CD4-positive, alpha-beta T cell treated with Interleukin-2 at 100 ng/mL for 4 hours (primary cell): Measurements from ENCODE around the gene SUDS3.
A peak's percentile ranks its signal among the peaks of the same experiment; 100 is the strongest.
"Not testable (repeated sequence)": the region's sequence is repeated elsewhere in the genome, so short reads cannot be mapped to it uniquely, and the experiment has no call there.

Experiments
- DNase-seq: peaks from one replicate; pipeline ENCODE4 v3.0.0-alpha.2; 2020; ENCODE audit warnings: low spot score

The SUDS3 gene

DNA sequence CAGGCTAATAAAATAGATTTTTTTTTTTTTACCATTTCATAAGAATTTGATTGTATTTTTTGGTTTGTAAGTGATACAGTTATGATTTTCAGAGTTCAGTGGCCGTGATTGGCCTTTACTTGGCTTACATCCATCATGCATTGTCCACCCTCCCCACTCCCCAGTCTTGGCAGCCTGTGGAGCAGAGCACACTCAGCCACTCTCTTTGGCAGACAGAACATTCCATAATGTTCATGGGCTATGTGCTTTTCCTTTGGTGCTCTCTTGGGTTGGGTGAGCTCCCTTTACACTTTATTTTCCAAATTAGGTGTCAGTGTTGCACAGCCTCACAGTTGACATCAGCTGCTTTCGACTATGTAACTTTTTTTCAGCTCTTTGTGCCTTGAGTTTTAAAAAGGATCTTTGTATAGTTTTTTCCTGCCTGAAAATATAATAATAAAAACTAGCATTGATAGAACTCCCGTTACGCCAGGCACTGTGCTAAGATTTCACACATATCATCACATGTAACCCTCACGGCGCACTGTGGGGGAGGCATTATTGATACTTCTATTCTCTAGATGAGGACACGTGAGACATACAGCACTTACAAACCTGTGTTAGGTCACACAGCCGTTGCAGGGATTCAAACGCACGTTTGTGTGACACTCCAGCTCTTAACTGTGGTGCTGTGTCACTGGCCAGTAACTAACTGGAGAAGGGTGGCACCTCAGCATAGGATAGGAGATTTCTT is 21.5 kb downstream of the SUDS3 start:
- no peak for DNase-seq

DNA sequence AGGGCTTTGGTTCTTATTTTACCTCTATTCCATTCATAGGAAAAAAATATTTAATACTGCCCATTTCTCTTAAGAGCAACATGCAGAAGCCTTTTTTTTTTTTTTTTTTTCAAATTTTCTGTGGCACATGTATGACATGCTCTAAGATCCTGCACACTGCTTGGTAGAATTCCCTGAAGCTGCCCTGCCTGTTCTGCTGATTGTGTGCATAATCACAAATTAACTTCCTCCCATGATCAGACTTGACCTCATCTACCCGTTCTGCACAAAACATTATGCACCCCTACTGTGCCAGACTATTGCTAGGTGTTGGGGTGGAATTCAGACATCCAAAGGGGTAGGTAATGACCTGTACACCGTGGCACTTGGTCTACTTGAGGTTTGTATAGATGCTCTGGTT is 22.2 kb downstream of the SUDS3 start:
- DNase-seq = no peak

DNA sequence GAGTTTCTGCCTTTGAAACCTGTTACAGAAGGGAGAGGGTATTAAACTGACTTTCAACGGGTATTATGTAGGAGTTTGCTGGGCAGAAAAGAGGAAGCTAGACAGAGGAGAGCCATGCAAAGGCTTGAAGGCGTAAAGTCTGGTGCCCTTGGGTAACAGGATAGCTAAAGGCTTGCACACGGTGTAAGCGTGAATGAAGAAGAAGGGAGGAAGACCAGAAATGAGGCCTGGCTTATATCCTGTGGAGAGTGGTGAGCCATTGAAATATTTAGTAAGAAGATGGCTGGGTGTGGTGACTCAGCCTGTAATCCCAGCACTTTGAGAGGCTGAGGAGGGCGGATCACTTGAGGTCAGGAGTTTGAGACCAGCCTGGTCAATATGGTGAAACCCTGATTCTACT is 22.6 kb downstream of the SUDS3 start:
- no peak for DNase-seq

DNA sequence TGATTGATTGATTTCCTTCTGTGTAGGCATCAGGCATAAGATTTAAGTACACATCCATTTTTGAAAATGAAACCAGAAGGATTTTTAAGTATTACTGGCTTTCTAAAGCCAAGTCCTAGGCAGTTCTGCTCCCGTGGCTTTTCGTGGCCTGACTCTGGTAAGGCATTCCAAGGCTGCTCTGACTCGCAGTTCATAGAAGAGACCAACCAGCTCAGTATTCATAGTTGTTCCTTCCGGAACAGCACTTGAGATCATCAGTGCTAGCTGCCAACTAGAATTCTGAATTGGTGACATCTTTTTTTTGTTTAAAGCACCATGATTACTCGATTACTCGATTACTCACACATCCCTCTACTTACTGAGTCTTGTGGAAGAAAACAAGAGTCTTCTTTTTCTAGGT is 25.9 kb downstream of the SUDS3 start:
- DNase-seq = no peak

DNA sequence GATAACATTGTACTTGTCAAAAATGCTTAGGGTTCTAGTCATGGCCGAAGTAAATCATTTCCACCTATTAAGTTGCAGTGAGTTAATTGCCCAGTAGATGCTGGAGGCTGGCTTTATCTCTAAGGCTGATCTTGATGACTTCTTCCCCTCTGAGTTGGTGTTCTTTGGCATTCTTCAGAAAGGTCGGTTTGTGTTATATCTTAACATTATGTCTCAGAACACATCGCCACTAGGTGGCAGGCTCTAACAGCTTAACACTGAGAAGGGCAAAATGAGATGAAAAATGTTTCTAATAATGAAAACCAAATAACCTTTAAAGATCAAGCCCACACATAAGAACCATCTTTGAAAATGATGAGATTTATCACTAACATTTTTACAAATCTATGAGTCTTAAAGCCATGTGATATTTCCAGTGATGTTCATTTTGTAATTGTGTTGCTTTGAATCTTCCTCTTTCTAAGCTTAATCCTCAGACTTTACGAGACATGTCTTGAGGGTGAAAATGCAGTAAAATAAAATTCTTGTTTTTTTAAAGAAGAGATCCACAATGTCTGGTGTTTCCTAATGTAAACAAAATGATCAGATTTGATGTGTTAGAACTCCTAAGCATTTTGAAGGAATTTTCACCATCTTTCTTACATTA is 28.6 kb downstream of the SUDS3 start:
- peak; percentile 52 for DNase-seq

DNA sequence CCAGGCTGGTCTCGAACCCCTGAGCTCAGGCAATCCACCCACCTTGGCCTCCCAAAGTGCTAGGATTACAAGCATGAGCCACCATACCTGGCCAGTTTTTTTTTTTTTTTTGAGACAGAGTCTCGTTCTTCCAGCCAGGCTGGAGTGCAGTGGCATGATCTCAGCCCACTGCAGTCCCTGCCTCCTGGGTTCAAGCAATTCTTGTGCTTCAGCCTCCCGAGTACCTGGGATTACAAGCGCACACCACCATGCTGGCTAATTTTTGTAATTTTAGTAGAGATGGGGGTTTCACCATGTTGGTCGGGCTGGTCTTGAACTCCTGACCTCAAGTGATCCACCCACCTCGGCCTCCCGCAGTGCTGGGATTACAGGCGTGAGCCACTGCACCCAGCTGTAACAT is 31.9 kb downstream of the SUDS3 start:
- DNase-seq = not testable (repeated sequence)

DNA sequence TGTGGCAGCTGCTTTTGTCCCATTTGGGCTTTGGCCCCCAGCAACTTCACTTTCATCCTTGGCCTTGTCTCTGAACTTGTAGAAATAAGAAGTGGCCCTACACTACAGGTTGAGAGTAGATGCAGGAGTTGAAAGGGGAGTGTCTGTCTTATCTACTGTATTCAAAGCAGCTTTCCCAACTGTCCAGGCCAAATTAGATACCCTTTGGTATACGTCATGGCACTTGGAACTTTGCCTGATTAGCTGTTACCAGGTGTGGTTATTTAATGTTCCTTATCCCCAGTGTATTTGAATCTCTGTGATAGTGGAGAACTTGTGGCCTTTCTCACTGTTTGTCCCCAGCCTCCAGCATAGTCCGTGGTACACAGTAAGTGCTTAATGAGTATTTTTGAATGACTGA is 33.5 kb downstream of the SUDS3 start:
- DNase-seq = no peak

DNA sequence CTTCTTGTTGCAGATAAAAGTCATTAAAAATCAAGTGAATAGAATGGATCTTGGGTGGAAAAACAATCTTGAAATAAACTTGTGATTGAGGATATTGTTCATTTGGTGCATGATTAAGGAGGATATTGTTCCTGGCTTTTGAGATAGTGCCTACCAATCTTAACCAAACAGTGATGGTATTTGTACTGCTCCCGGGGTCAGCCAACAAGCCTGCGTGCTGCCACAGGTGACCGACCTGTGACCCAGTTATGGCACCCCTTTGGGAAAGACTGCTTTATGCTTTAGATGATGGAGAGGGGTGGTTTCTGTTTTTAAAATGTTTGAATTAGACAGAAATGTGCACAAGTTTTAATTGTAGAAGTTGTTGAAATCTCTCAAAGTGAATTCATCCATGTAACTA is 41.6 kb downstream of the SUDS3 start:
- DNase-seq = no peak

DNA sequence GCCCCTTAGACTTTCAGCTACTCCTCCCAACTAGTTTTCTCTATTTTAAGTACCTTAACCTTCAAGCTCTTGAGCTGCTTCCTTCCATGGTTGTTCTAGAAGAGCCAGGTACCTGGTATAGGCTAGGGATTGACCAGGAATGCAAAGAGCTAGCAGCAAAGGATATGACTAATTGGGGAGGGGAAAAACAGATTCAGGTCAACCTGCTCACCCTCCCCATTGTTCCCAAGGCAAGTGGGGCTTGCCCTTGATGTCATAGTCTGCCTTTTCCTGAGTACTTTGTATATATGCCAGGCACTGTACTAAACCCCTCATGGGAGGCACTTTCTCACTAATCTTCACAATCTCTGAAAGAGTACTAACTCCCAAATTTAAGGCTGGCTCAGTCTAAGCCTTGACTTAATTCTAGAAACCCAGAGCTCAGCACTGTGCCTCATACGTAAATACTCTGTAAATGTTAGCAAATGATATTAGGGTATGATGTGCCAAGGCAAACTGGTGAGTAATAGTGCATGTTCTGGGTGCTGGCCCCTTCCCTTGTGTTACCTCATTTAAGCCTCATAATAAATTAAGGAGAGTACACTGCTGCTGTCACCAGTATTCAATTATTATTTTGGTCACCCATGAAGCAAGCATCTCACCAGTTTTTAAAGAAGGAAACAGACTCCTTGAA is 42.2 kb downstream of the SUDS3 start:
- no peak for DNase-seq

DNA sequence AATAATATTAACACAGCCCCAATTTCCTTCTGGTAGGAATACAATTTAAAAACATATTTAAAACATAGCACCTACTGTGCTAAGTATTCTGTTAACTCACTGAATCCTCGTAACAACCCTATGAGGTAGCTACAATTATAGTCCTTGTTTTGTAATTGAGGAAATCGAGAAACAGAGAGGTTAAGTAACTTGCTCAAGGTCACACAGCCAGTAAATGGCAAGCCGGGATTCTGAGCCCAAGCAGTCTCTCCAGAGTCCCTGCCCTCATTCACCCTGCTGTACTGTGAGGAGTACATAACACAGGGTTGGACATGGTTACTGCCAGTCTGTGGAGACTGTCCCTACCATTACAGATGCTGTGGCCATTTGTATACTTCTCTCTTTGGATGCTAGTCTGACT is 44.3 kb downstream of the SUDS3 start:
- DNase-seq = no peak

DNA sequence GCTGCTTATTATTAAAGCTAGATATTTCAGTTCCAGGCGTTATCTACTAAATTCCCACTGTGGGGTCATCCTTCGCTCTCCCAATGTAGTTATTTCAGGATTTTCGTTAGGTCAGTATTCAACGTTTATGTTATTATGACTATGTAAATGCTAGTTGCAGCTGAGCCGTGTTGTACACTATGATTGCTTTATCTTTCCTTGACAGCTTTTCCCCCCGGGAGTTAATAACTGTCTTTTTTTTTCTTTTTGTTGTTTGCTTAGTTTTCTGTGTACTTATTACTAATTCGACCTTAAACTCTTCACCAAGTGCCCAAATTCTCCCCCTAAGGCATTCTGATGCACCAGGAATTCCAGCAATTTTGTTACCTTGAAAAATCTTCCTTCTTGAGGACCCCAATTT is 48.5 kb downstream of the SUDS3 start:
- no peak for DNase-seq

DNA sequence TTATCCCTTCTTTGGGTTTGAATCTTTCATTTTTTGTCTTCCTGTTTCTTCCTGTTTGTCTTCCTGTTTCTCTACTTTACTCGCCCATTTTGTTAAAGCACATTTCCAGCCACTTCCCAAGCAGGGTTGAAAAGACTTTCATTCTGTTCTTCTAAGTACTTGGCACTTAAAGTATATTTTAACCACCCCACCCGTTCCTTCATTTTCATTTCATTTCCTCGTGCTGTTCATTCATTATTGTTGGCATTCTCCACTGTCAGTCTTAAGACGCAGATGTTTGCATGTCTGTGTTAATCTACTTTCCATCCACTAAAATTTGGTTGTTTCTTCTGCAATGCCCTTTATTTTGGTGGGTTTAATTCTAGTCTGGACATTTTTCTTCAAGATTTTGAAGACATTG is 49.0 kb downstream of the SUDS3 start:
- DNase-seq = no peak

DNA sequence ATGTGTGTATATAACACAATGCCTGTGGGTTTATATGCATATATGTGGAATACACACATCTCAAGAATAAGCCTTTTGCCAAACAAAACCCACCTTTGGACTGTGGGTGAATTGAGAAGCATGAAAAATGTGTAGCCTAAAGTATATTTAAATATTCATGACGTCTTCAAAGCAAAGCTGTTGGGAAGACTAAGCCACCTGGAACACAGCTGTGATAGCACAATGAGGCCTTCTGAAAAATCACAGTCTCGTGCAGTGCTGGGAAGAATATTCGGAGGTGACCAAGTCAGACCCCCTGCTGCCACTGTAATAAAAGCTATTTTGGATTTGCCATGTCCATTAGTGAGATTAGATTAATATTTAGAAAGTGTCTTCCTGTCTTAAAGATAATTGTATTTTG is 51.5 kb downstream of the SUDS3 start:
- DNase-seq = no peak

DNA sequence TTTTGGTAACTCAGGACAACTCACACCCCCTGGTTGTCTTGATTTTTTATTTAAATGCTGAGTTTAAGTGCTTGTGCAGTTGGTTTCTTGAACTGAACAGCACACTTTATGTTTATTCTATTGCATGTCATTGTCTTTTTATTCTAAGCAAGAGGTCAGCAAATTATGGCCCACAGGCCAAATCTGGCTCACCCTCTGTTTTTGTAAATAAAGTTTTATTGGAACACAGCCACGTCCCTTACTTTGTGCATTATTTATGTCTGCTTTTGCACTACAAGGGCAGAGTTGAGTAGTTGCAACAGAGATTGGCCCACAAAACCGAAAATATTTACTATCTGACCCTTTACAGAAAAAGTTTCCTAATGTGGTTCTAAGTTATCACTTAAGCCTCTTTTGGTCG is 52.3 kb downstream of the SUDS3 start:
- no peak for DNase-seq

DNA sequence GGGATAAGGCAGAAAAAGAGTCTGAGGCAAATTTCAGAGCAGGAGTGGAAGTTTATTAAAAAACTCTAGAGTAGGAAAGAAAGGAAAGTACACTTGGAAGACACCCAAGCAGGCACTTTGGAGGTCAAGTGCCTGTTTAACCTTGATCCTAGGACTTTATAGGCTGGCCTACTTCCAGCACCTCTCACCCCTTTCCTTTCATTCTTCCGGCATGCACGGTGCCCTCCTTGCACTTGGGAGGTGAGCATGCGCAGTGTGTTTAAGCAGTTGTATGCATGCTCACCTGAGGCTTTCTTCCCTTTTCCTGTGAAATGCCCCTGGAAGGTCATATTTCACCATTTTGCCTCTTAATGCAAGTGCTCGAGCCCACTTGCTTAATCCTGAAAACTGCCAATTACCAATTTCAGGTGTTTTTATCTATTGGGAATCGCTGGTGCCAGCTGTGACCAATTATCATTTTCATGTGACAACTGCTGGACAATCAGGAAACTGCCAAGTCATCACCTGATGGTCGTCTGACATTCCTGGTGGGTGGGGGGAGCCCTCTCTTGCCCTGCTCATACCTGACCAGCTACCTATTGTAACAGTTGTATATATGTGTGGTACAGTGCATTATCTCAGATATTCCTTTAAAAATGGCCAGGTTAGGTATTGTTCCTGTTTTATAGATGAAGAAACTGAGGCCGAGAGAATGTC is 53.5 kb downstream of the SUDS3 start:
- DNase-seq = no peak

DNA sequence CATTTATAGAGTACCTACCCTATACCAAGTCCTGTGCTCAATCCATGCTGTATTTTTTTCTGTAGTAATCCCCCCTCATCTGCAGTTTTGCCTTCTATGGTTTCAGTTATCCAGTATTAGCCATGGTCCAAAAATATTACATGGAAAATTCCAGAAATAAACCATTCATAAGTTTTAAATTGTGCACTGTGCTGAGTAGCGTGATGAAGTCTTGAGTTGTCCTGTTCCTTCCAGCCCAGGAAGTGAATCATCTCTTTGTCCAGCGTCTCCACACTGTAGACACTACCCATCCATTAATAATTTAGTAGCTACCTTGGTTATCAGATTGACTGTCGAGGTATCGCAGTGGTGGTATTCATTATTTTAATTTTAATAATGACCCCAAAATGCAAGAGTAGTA is 54.2 kb downstream of the SUDS3 start:
- DNase-seq = no peak

DNA sequence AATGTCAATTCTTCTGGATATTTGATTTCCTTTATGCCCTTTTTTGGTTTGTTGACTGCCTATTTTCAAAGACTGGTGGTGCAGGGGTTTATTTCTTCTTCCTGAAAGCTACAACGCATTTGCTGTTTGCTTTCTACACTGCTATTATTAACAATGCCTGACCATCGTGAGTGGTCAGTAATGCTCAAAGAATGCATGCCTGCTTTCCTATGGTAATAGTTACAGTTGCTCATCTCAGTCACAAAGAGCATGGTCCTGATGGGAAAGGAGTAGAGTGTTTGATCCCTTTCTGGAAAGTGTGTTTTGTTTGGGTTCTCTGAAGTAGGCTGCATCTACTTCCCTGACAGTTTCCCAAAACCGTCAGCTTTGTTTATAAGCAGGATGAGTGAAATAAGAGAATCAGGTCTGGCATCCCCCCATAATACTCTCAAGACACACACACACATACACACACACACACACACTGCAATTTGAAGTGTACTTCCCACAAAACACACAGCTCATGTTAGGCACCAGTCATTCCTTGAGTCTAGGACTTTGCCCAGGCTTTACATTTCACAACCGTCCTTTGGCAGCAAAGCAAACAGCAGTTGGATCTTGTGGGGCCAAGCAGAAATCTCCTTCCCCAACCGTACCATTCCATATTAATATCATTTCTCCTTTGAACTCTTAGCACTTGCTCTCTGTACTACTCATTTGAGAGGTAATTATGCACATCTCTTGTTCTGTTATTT is 56.6 kb downstream of the SUDS3 start:
- DNase-seq = no peak

DNA sequence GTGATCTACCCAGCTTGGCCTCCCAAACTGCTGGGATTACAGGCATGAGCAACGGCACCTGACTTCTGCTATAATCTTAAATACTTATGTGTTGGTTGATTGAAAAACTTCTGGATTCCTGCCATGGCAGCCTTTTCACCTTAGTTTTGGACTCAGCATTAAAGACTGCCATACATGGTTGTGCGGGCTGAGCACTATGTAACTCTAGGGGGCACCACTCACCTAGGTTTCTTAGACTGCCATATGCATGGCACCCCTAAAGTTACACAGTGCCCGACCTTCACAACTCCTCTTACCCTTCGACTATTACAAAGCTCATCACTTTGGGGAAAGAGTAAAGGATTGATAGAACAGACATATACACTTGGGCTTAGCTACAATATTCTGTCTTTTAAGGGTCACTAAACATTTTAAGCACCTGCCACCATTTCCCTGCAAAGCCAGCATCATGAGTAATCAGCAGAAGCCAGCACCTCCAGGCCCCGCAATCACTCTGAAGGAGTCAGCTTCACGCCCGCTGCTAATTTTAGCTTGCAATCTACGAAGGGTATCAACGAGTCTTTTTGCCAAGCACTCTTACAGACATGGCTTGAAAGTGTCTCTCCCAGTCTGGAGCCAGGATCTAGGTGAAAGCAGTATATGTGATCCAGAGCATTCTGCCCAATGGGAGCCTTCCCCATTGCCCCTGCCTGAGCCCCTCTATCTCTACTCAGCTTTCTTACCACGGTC is 59.8 kb downstream of the SUDS3 start:
- no peak for DNase-seq

DNA sequence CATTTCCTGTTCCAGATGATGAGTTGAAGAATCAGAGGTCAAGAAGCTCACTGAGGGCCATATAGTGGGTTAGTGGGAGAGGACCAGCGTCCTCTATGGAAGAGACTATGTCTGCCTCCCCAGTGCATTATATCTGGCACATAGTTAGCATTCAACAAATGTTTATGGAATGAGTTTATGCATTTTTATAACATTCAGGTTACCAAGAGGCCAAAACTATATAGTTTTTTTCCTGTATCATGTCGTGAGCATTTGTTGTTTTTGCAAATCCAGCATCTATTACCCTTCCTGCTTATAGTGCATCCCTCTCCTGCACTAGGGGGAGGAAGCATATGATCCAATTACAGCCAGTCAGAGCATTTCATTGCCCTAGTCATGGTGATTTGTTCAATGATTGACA is 60.6 kb downstream of the SUDS3 start:
- DNase-seq = no peak

DNA sequence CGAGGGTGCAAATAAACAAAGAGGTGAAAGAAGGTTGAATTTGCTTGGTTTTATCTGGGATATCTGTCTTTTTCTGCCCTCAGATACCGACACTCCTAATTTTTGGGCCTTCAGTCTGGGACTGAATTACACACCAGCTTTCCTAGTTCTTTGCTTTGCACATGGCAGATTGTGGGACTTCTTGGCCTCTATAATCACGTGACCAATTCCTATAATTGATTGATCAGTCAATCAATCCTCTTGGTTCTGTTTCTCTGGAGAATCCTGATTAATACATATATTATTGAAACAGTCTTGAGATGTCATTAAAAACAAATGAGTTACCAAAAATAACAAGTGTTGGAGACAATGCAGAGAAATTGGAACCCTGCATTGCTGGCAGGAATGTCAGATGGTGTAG is 62.7 kb downstream of the SUDS3 start:
- DNase-seq = no peak

DNA sequence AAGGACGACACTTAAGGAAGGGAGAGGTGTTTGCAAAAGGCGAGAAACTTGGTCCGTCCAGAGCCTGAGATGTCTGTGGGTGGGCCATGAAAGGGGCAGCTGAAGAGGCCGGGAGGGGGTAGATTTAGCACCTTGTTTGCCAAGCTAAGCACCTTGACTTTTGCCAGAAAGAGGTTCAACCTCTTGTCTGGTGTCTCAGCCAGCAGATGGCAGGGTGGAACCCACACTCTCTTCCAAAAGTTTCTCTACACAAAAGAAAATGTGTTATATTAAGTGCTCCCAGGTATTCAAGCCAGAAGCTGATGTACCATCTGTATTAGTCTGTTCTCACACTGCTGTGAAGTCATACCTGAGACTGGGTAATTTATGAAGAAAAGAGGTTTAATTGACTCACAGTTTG is 69.9 kb downstream of the SUDS3 start:
- no peak for DNase-seq

DNA sequence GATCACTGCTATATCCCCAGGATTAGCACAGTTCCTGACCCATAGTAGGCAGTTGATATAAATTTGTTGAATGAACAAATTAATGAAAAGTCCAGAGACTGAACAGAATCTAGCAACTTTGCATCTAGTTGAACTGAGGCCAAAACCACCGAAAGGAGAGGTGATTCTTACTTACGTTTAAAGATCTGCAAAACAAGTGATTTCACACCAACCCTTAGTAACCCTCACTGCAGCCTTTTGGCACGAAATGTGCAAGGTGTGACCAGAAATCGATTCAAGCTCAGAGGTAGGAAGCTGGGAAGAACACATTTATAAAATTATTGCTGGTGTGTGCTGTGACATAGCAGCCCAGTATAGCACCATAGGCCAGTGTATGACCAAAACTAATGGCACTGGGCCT is 70.8 kb downstream of the SUDS3 start:
- no peak for DNase-seq
